GM23338 (cell line): Measurements from ENCODE around the gene FBXW7.

ENCODE experiments used
- CREB1 ChIP-seq: fragments of 250-450 bp; sonication (Bioruptor Pico); IDR thresholded peaks from 2 replicates; pipeline ENCODE4 v1.5.0; 2020; ENCODE audit warnings: low read depth, mild to moderate bottlenecking, moderate library complexity
- CTCF ChIP-seq, 2 experiments: fragments of 200-600 bp in 1 of 2; sonication (generic) in 1 of 2; conservative IDR thresholded peaks; 2 replicates each; pipeline versions ENCODE4 v1.5.1 to v1.6.1; 2016 to 2017; ENCODE audit warnings: antibody characterized with exemption in 2 of 2, low read depth in 2 of 2, mild to moderate bottlenecking in 2 of 2, moderate library complexity in 1 of 2
- ETS1 ChIP-seq: IDR thresholded peaks from 2 replicates; pipeline ENCODE4 v1.6.1; 2016; ENCODE audit warnings: antibody characterized with exemption
- EZH2 ChIP-seq: fragments of 200-600 bp; sonication (generic); IDR thresholded peaks from one replicate; pipeline ENCODE4 v1.8.0; 2017; ENCODE audit warnings: antibody characterized with exemption, mild to moderate bottlenecking, low read depth; ENCODE audit not compliant: unreplicated experiment
- EZH2phosphoT487 ChIP-seq: fragments of 200-600 bp; sonication (generic); IDR thresholded peaks from one replicate; pipeline ENCODE4 v1.8.1; 2018; ENCODE audit warnings: antibody characterized with exemption; ENCODE audit not compliant: unreplicated experiment
- JUNB ChIP-seq: IDR thresholded peaks from one replicate; pipeline ENCODE4 v1.6.1; 2016; ENCODE audit warnings: antibody characterized with exemption; ENCODE audit not compliant: unreplicated experiment
- NANOG ChIP-seq: IDR thresholded peaks from 2 replicates; pipeline ENCODE4 v1.6.1; 2016; ENCODE audit warnings: antibody characterized with exemption, borderline replicate concordance
- POLR2AphosphoS5 ChIP-seq: IDR thresholded peaks from 2 replicates; pipeline ENCODE4 v1.6.1; 2016; ENCODE audit warnings: antibody characterized with exemption, low read depth
- REST ChIP-seq: IDR thresholded peaks from one replicate; pipeline ENCODE4 v1.6.1; 2018; ENCODE audit warnings: antibody characterized with exemption; ENCODE audit not compliant: unreplicated experiment
- STAT1 ChIP-seq: IDR thresholded peaks from one replicate; pipeline ENCODE4 v1.6.1; 2016; ENCODE audit warnings: antibody characterized with exemption; ENCODE audit not compliant: unreplicated experiment
- ZNF331 ChIP-seq: fragments of 250-450 bp; sonication (Bioruptor Pico); IDR thresholded peaks from 2 replicates; pipeline ENCODE4 v1.5.0; 2020; ENCODE audit warnings: low read depth, mild to moderate bottlenecking, moderate library complexity
- TF ChIP-seq, protein P1 (sequence below): fragments of 250-450 bp; sonication (Bioruptor Pico); IDR thresholded peaks from 2 replicates; pipeline ENCODE4 v1.5.0; 2020; ENCODE audit warnings: mild to moderate bottlenecking, moderate library complexity

- no peak for TF ChIP-seq CTCF (conservative IDR thresholded peaks at IDR 0.05; ENCODE audit: low read depth in 2 of 2)
- TF ChIP-seq JUNB, result no peak
- TF ChIP-seq POLR2AphosphoS5, result no peak
- TF ChIP-seq EZH2phosphoT487, result no peak
- no peak for TF ChIP-seq EZH2
- no peak for TF ChIP-seq REST
- no peak for TF ChIP-seq CREB1 (CRISPR knock-in tag)
- no peak for TF ChIP-seq ETS1
- TF ChIP-seq, protein P1, sequence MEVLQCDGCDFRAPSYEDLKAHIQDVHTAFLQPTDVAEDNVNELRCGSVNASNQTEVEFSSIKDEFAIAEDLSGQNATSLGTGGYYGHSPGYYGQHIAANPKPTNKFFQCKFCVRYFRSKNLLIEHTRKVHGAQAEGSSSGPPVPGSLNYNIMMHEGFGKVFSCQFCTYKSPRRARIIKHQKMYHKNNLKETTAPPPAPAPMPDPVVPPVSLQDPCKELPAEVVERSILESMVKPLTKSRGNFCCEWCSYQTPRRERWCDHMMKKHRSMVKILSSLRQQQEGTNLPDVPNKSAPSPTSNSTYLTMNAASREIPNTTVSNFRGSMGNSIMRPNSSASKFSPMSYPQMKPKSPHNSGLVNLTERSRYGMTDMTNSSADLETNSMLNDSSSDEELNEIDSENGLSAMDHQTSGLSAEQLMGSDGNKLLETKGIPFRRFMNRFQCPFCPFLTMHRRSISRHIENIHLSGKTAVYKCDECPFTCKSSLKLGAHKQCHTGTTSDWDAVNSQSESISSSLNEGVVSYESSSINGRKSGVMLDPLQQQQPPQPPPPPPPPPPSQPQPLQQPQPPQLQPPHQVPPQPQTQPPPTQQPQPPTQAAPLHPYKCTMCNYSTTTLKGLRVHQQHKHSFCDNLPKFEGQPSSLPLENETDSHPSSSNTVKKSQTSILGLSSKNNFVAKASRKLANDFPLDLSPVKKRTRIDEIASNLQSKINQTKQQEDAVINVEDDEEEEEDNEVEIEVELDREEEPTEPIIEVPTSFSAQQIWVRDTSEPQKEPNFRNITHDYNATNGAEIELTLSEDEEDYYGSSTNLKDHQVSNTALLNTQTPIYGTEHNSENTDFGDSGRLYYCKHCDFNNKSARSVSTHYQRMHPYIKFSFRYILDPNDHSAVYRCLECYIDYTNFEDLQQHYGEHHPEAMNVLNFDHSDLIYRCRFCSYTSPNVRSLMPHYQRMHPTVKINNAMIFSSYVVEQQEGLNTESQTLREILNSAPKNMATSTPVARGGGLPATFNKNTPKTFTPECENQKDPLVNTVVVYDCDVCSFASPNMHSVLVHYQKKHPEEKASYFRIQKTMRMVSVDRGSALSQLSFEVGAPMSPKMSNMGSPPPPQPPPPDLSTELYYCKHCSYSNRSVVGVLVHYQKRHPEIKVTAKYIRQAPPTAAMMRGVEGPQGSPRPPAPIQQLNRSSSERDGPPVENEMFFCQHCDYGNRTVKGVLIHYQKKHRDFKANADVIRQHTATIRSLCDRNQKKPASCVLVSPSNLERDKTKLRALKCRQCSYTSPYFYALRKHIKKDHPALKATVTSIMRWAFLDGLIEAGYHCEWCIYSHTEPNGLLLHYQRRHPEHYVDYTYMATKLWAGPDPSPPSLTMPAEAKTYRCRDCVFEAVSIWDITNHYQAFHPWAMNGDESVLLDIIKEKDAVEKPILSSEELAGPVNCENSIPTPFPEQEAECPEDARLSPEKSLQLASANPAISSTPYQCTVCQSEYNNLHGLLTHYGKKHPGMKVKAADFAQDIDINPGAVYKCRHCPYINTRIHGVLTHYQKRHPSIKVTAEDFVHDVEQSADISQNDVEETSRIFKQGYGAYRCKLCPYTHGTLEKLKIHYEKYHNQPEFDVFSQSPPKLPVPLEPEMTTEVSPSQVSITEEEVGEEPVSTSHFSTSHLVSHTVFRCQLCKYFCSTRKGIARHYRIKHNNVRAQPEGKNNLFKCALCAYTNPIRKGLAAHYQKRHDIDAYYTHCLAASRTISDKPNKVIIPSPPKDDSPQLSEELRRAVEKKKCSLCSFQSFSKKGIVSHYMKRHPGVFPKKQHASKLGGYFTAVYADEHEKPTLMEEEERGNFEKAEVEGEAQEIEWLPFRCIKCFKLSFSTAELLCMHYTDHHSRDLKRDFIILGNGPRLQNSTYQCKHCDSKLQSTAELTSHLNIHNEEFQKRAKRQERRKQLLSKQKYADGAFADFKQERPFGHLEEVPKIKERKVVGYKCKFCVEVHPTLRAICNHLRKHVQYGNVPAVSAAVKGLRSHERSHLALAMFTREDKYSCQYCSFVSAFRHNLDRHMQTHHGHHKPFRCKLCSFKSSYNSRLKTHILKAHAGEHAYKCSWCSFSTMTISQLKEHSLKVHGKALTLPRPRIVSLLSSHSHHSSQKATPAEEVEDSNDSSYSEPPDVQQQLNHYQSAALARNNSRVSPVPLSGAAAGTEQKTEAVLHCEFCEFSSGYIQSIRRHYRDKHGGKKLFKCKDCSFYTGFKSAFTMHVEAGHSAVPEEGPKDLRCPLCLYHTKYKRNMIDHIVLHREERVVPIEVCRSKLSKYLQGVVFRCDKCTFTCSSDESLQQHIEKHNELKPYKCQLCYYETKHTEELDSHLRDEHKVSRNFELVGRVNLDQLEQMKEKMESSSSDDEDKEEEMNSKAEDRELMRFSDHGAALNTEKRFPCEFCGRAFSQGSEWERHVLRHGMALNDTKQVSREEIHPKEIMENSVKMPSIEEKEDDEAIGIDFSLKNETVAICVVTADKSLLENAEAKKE, result no peak
- TF ChIP-seq ZNF331, result no peak
- TF ChIP-seq NANOG, result no peak
- no peak for TF ChIP-seq STAT1
Measured at GRCh38 chr4:152572417-152573086, 36.7 kb upstream of the FBXW7 start.
